HG02763 (cell line): Measurements from ENCODE around the gene YBX2.

Experiments used
- ATAC-seq: cut with Tn5 transposase; IDR thresholded peaks from one replicate; pipeline ENCODE4 v1.9.1; 2021; ENCODE audit warnings: mild to moderate bottlenecking, moderate library complexity; ENCODE audit not compliant: unreplicated experiment

The YBX2 gene

DNA sequence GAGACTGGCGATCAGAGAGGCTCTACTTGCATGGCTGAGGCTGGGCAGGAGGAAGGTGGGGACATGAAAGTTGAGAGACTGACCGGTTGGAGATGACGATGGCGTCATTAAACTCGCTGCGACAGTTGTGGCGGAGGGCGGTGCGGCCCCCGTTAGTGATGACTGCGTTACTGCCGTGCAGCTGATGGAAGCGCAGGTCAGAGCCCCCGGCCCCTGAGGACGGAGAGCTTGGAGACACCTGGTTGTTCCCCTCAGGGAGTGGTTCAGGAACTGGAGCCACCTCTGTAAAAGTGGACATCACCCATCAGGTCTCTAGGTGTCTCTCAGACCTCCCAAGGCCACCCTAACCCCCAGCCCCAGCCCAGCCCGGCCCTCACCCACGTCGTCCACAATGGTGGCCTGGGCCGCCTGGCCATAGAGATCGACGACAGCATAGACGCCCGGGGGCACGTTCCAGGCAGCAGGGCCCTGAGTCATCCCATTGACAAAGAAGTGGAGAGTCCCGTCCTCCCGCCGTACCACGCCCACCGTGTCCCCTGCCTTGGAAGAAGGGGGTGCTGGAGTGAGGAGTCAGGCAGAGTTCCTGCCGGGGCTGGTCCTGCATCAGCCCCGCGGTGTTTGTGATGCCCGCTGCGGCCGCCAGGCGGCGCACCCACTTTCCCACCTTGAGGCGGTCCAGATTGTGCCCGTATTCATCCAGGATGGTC, 29.4 kb upstream of the YBX2 start:
- no peak for ATAC-seq

DNA sequence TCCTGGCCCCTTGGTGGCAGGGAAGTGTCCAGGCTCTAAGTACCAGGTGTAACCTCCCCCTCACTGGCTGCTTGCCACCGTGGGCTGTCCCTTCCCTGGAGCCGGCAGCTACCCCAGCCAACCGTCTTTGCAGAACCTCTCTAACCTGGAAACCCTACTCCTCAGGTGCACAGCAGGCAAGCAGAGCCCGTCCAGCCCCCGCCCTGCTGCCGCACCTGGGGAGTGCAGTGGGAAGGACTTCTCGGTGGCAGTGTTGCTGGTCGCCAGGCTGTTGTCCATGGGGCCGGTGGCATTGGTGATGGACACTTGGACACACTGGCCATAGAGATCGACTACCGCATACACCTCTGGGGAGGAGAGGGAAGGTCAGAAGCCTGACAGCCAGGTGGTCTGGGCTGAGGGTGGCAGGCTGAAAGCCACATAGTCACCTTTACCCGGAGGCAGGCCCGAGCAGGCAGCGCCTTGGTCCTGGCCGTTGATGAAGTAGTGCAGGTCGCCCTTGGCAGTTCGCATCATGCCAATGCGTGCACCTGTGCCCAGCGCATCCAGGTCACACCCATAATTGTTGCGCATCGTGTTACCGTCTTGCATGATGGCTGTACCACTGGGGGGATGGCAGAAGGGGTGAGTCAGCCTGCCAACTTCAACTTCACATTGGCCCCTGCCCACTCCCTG, 28.2 kb upstream of the YBX2 start:
- no peak for ATAC-seq

DNA sequence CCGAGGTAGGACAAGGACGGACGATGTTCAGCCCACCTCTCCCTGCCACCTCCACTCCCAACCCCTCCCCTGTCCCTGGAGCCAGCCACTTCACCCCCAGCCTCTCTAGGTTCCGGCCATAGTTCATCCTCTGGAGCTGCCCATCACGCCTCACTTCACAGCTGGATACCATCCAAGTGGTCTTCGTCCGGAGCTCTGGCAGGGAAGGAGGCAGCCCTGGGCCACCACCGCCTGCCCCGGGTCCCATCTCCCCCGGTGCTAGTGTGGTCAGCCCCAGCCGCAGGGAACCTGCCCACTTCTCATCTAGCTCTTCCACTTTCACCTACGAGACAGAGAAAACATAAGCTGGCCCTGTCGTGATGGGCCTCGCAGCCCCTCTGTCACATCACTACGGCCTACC, 27.0 kb upstream of the YBX2 start:
- ATAC-seq, result no peak

- ATAC-seq, result no peak
Measured at GRCh38 chr17:7318121-7318860, 23.9 kb upstream of the YBX2 start.

DNA sequence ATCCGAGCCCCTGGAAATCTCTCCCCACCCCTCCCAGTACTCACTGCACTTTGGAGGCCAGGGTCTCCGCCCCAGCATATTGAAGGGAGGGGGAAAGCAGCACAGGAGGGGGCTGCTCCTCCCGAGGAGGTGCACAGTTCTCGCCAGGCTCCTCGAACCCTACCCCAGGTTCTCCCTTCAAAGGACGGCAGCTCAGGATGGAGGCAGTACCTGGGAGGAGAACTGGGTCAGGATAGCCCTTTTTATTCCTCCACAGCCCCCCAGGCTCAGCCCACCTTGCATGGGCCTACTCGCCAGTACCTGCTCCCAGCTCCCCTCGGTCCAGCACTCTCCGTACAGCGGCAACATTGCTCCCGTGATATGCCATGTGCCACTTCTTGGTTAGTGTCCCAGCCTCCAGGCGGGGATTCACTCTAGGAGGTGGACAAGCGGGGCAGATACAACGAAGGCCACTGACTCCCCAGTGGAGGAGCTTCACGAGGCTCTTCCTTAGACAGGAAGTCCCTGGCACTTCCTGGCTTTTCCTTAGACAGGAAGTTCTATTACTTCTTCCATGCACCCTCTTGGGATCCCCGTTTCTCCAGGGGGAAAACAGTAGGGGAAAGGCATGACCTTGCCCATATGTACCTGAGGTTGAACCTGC, 22.8 kb upstream of the YBX2 start:
- ATAC-seq, result no peak

DNA sequence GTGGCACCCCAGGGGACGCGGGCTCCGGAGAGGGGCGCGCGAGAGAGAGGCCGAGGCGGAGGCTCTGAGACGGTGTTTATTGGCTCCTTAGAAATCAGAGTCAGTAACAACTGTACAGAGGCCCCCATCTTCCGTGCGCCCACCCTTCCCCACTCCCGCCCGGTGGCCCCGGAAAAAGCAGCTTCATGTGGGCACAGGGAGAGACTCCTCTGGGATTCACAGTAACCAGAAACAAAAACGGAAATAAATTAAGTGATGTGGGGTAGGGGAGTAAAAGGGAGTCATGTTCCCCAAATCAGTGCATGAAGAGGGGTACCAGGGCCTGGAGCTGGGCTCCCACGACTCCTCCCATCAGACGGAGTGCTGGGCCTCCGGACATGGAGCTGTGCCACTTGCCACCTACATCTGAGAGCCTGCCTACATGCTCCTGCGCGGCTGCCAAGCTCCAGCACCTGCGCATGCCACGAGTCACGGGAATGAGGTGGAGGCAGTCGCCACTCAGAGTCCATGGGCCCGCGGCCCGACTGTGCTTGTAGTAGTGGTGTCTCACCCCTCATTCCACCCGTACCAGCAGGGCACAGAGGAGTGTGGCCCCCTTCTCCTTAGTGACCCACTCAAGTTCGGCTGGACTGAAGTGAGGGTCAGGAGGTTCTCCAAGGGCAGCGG, 21.3 kb upstream of the YBX2 start:
- ATAC-seq, result no peak

- peak; percentile 72 for ATAC-seq
Measured at GRCh38 chr17:7314719-7315569, 20.5 kb upstream of the YBX2 start, which contains the start of gene GPS2. GPS2 (minus strand) TSS chr17:7315360; CDS start chr17:7315052, 308 bp downstream.

GRCh38 chr17:7313890-7314718, 19.7 kb upstream of the YBX2 start:
- ATAC-seq, result no peak

- no peak for ATAC-seq
Measured at GRCh38 chr17:7313088-7313889, 18.9 kb upstream of the YBX2 start.

DNA sequence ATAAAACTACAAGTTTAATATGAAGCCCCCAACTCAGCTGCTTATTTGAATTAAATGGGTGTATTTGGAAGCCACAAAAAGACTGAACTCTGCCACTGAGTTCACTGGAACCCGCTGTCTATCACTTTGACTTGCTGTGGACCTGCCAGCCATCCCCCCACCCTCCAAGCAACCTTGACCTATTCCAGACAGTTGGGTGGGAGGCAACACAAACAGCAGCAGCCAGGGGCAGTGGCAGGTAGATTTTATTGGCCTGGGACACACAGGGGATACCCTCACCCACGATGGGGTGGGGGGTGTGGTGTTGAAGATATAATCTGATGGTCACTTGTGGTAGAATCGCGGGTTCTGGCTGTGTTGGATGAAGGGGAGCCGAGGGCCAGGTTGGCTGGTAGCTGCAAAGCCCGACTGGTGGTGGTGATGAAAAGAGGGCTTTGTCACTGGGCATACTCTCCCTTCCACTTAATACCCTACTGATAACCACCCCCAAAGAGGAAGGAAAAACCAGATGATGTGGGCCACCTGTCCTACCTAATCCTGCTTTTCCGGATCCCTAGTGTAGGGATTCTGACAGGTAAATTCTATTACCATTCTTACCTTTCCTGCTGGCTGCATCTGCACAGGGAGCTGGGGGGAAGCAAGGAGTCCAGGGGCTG, 18.1 kb upstream of the YBX2 start:
- no peak for ATAC-seq

DNA sequence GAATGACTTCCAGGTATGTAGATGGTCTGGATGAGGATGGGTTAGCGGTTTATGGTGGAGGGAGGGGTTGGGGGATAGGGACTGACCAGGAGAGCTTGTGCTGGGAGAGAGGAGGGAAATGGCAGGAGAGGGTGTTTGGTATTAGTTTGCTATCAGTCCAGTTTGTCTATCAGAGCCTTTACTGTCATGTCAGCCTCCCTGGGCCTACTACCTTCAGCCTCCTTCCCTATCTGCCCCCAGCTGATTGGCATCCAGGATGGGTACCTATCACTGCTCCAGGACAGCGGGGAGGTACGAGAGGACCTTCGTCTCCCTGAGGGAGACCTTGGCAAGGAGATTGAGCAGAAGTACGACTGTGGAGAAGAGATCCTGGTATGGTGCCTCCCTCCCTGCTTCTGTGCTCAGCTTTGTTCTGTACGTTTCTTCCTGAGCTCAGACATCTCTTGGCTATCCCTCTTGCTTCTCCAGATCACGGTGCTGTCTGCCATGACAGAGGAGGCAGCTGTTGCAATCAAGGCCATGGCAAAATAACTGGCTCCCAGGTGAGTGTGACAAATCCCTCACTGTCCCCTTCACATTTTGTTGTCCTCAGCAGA, 16.8 kb upstream of the YBX2 start:
- ATAC-seq, result no peak

GRCh38 chr17:7309628-7310027, 15.2 kb upstream of the YBX2 start:
- no peak for ATAC-seq

DNA sequence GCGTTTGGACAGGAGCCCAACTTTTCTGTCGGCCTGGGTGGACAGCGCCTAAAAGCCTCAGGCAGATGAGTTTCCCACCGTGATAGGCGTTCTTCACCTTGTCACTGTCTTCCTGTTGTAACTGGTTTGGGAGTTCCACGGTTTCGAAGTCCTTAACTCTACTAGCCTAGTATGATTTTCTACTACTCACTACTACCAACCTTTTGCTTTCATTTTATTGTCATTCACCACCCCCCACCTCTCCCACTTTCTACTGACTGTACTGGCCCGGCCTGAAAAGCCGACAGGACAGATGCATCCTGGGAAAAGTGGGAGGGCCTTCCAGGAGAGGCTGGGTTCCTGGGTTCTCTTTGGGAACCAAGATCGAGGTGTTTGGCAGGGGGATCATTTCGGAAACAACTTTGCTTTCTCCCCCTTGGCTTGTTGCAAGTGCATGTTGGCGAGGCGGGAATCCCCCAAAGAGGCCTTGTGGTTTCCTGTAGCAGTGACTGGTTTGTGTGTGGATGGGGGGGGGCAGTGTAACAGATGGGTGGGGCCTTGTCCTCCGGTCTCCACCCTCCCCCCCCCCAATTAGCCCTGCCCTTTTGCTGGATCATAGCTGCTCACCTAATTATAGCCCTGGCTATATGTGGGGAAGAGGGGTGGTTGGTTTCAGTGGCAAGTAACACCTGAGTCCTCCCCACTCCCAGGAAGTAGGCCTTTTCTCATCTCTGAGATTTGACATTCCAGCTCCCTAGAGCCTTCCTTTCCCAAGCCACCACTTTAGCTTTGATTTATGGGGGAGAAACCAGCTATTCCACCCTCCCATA, 14.4 kb upstream of the YBX2 start:
- ATAC-seq, result no peak

GRCh38 chr17:7307686-7308624, 13.5 kb upstream of the YBX2 start:
- peak; percentile 1 for ATAC-seq

DNA sequence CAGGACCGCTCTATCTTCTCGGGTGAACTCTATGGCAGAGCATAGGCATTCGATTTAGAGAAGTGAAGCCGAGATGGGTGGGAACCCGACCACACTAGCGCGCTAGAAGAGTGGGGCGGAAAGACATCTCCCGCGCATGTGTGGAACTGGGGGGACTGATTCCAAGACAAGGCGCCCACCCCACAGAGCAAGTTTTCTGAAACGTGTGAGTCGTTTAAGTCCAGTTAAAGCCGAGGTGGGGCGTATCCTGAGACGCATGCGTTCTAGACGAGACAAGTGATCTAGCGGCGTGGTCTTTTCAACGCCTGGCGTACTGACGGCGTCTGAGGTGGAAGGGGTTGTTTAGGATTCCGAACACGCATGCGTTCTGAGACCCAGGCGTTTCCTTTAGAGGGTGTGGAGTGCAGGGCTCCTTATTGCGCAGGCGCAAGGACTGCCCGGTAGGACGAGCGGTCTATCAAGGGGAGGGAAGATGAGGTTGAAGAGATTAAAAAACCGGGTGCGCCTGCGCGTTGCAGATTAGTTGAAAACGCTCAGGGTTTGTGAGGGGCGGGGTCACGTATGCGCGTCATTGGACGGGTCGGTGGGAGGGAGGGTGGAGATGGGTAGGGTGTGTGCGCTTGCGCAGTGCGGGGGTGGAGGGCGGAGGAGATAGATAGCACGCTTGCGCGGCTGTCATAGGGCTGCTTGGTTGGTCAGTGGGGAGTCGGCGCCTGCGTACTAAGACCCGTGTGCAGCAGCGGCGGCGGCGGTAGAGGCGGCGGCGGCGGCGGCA, 12.7 kb upstream of the YBX2 start, which contains the start of gene EIF5A:
Gene EIF5A (plus strand): TSS at position 718 of the 775 bp plus-strand sequence. CDS start 2,008 bp downstream, outside the sequence.
- ATAC-seq, result peak; percentile 71
